K562 (cell line): ENCODE results near the gene TMEM217. TPM values are rescaled to one million over a fixed set of nuclear protein-coding genes. Genes with fewer than 3 reads are reported as not detected.

ENCODE experiments used
- DDX20 ChIP-seq: fragments of 450-650 bp; IDR thresholded peaks from 2 replicates; pipeline ENCODE4 v1.6.1; 2016; ENCODE audit warnings: missing genetic modification characterization, low read depth, mild to moderate bottlenecking, missing compliant biosample characterization, moderate library complexity
- EP400 ChIP-seq: fragments of 450-650 bp; IDR thresholded peaks from 2 replicates; pipeline ENCODE4 v1.6.1; 2017; ENCODE audit warnings: antibody characterized with exemption, mild to moderate bottlenecking, moderate library complexity
- HDAC6 ChIP-seq: IDR thresholded peaks from 2 replicates; pipeline ENCODE4 v1.6.1; 2012; ENCODE audit warnings: low read depth, mild to moderate bottlenecking, control low read depth, inconsistent platforms, low read length, moderate library complexity
- HIVEP1 ChIP-seq: fragments of 250-450 bp; sonication (Bioruptor Pico); IDR thresholded peaks from 2 replicates; pipeline ENCODE4 v1.4.0; 2020; ENCODE audit warnings: mild to moderate bottlenecking
- NFATC3 ChIP-seq: fragments of 450-650 bp; IDR thresholded peaks from 2 replicates; pipeline ENCODE4 v1.6.1; 2017; ENCODE audit warnings: mild to moderate bottlenecking
- PRDM10 ChIP-seq: fragments of 450-650 bp; IDR thresholded peaks from 2 replicates; pipeline ENCODE4 v1.6.1; 2018; ENCODE audit not compliant: partially characterized antibody
- SMARCB1 ChIP-seq: IDR thresholded peaks from 2 replicates; pipeline ENCODE4 v1.6.1; 2011; ENCODE audit warnings: improper control_type of control experiment, low read depth; ENCODE audit not compliant: insufficient read length
- XRCC5 ChIP-seq: fragments of 200-400 bp; formaldehyde crosslinking; IDR thresholded peaks from 2 replicates; pipeline ENCODE4 v1.6.1; 2017; ENCODE audit warnings: low read depth, mild to moderate bottlenecking, low read length
- ZNF253 ChIP-seq: fragments of 250-450 bp; sonication (Bioruptor Pico); conservative IDR thresholded peaks from 2 replicates; pipeline ENCODE4 v1.6.1; 2021; ENCODE audit warnings: mild to moderate bottlenecking
- ZNF778 ChIP-seq: fragments of 450-650 bp; formaldehyde crosslinking; IDR thresholded peaks from 2 replicates; pipeline ENCODE4 v1.4.0; 2020; ENCODE audit warnings: mild to moderate bottlenecking, moderate library complexity
- polyA plus RNA-seq, 8 experiments: library from polyadenylated mRNA; depleted of rRNA in 4 of 8; stranded (reverse) in 5 of 8; unstranded in 3 of 8; fragments of >200 nt; fragmentation: Nextera tagmentation in 2 of 8; fragmentation: Illumina TruSeq in 1 of 8; extraction: Ambion mirVana in 2 of 8; extraction: Trizol in 1 of 8; gene quantifications; 2 replicates each; pipeline versions ENCODE4 v1.2.1 to v1.2.3, GENCODE V29; 2011 to 2014; ENCODE audit warnings: inconsistent platforms in 1 of 8, missing spikeins in 1 of 8
- total RNA-seq, 7 experiments: library from RNA; depleted of rRNA in 6 of 7; stranded (reverse); fragments of >200 nt in 6 of 7; fragmentation: Illumina TruSeq in 2 of 7; extraction: Trizol in 2 of 7; gene quantifications; 2 replicates each; pipeline versions ENCODE4 v1.2.1 to v1.2.3, GENCODE V29; 2011 to 2021; ENCODE audit warnings: low replicate concordance in 1 of 7
- TF ChIP-seq, protein P1 (sequence below): IDR thresholded peaks from 2 replicates; pipeline ENCODE4 v1.6.1; 2011; ENCODE audit not compliant: insufficient read length; ENCODE audit errors: extremely low read depth
- TF ChIP-seq, protein P2 (sequence below): sonication (generic); formaldehyde crosslinking; IDR thresholded peaks from 2 replicates; pipeline ENCODE4 v1.8.0; 2023; ENCODE audit warnings: missing genetic modification reagents, mild to moderate bottlenecking, borderline replicate concordance
- TF ChIP-seq, protein P3 (sequence below): IDR thresholded peaks from 3 replicates; pipeline ENCODE4 v1.6.1; 2011; ENCODE audit warnings: borderline replicate concordance, mild to moderate bottlenecking, moderate library complexity; ENCODE audit not compliant: insufficient read length; ENCODE audit errors: extremely low read depth

Gene TMEM217
- total and polyA plus RNA-seq, 9 of the 15 experiments (the other 6 are each of a cell fraction or from before 2014, with no cell fraction given): 1.3 to 8.0 (median 1.9) TPM

DNA sequence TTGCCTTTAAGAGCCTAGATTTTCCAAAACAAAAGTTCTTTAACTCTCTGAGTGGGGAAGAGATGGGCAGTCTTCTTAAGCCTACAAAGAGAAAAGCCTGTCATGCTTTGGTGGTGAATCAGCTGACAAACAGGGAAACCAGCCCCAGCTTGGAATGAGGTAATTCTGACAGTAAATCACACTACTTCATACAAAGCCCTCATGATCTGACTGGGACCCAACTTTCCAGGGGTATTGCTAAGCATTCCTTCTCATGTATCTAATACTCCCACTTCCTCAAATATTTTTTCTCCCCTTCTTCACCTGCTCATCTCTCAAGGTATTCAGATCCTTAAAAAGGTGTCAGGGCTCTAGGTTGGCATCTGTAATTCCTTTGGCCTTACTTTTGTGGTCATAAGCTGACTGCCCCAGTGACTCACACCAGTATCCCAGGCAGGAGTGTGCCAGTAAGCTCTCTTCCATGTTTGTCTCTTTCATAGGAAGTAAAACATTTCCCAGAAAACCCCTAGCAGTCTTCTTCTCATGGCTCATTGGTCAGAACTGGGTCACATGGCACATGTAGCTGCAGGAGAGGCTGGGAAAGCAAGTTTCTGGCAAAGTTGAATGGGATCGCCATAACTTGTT, 15.4 kb downstream of the TMEM217 start (continued):
- TF ChIP-seq ZNF778 (CRISPR knock-in tag) (no peak), EP400 (no peak), SMARCB1 (no peak), HIVEP1 (CRISPR knock-in tag) (no peak), PRDM10 (no peak), HDAC6 (no peak), XRCC5 (no peak), NFATC3 (peak; percentile 54; the same call in 1 of the 2 replicates), DDX20 (tag) (no peak), ZNF253 (CRISPR knock-in tag) (no peak)
- TF ChIP-seq, protein P1, sequence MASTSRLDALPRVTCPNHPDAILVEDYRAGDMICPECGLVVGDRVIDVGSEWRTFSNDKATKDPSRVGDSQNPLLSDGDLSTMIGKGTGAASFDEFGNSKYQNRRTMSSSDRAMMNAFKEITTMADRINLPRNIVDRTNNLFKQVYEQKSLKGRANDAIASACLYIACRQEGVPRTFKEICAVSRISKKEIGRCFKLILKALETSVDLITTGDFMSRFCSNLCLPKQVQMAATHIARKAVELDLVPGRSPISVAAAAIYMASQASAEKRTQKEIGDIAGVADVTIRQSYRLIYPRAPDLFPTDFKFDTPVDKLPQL: no peak
- TF ChIP-seq, protein P2, sequence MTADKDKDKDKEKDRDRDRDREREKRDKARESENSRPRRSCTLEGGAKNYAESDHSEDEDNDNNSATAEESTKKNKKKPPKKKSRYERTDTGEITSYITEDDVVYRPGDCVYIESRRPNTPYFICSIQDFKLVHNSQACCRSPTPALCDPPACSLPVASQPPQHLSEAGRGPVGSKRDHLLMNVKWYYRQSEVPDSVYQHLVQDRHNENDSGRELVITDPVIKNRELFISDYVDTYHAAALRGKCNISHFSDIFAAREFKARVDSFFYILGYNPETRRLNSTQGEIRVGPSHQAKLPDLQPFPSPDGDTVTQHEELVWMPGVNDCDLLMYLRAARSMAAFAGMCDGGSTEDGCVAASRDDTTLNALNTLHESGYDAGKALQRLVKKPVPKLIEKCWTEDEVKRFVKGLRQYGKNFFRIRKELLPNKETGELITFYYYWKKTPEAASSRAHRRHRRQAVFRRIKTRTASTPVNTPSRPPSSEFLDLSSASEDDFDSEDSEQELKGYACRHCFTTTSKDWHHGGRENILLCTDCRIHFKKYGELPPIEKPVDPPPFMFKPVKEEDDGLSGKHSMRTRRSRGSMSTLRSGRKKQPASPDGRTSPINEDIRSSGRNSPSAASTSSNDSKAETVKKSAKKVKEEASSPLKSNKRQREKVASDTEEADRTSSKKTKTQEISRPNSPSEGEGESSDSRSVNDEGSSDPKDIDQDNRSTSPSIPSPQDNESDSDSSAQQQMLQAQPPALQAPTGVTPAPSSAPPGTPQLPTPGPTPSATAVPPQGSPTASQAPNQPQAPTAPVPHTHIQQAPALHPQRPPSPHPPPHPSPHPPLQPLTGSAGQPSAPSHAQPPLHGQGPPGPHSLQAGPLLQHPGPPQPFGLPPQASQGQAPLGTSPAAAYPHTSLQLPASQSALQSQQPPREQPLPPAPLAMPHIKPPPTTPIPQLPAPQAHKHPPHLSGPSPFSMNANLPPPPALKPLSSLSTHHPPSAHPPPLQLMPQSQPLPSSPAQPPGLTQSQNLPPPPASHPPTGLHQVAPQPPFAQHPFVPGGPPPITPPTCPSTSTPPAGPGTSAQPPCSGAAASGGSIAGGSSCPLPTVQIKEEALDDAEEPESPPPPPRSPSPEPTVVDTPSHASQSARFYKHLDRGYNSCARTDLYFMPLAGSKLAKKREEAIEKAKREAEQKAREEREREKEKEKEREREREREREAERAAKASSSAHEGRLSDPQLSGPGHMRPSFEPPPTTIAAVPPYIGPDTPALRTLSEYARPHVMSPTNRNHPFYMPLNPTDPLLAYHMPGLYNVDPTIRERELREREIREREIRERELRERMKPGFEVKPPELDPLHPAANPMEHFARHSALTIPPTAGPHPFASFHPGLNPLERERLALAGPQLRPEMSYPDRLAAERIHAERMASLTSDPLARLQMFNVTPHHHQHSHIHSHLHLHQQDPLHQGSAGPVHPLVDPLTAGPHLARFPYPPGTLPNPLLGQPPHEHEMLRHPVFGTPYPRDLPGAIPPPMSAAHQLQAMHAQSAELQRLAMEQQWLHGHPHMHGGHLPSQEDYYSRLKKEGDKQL (CRISPR knock-in tag): no peak
- TF ChIP-seq, protein P3, sequence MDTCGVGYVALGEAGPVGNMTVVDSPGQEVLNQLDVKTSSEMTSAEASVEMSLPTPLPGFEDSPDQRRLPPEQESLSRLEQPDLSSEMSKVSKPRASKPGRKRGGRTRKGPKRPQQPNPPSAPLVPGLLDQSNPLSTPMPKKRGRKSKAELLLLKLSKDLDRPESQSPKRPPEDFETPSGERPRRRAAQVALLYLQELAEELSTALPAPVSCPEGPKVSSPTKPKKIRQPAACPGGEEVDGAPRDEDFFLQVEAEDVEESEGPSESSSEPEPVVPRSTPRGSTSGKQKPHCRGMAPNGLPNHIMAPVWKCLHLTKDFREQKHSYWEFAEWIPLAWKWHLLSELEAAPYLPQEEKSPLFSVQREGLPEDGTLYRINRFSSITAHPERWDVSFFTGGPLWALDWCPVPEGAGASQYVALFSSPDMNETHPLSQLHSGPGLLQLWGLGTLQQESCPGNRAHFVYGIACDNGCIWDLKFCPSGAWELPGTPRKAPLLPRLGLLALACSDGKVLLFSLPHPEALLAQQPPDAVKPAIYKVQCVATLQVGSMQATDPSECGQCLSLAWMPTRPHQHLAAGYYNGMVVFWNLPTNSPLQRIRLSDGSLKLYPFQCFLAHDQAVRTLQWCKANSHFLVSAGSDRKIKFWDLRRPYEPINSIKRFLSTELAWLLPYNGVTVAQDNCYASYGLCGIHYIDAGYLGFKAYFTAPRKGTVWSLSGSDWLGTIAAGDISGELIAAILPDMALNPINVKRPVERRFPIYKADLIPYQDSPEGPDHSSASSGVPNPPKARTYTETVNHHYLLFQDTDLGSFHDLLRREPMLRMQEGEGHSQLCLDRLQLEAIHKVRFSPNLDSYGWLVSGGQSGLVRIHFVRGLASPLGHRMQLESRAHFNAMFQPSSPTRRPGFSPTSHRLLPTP: no peak
